Mesenteric fat pad (tissue), 1 donor: ENCODE results near the gene LIMK1. TPM values are rescaled to one million over a fixed set of nuclear protein-coding genes. Genes with fewer than 3 reads are reported as not detected.
A peak's percentile ranks its signal among the peaks of the same experiment; 100 is the strongest.
"Not testable (repeated sequence)": the region's sequence is repeated elsewhere in the genome, so short reads cannot be mapped to it uniquely, and the experiment has no call there.

Experiments
- DNase-seq: peaks from one replicate; pipeline ENCODE4 v3.0.0-alpha.2; 2020; ENCODE audit warnings: low spot score
- long read RNA-seq: library from polyadenylated mRNA; unstranded; transcript quantifications from one replicate; pipeline ENCODE4 v2.0.0, GENCODE V29; 2020
- total RNA-seq: library from RNA; stranded (reverse); fragmentation: NEBNext Ultra II Directional; extraction: Animal tissue kit (Norgen Biotek cat#: 25700); gene quantifications from one replicate; pipeline ENCODE4 v1.2.1, GENCODE V29; 2021
- donor health status: DM: yes; HTN: yes; CAD: no.

Gene LIMK1
- total RNA-seq, result 23.1 TPM
- long read RNA-seq, partial matches to known transcripts, result 5 of 5 reads
- long read RNA-seq, other reads (novel, unspliced or antisense), result 0 of 5 reads

DNA sequence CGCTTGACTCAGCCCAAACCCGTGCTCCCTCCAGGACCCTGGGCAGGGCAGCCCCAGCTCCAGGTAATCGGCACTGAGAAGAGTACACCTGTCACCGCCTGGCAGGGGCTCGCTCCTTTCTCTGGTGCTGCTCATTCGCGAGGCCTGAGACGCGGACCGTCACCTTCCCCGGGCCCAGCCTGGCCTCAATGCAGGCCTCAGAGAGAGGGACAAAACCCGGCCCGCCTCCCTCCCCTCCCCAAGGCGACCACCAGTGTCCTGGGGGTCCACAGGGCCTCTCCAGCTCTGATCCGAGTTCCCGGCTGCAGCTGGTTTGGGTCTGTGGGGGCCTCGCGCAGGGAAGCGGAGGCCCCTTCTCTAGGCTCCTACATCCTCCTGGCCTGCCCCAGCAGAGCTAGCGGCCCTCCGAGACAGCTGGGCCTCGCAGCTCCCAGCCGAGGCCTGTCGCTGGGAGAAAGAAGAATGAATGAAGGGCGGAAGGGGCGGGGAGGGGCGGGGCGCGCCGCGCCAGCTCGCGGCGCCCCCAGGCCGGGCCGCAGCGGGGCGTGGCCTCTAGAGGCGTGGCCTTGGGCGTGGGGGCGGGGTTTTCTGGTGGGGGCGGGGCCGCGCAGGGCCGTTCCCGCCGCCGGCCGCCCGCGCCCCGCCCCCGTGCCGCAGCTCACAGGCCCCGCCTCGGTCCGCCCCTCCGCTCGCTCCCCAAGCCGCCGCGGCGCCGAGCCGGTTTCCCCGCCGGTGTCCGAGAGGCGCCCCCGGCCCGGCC lies at the start of gene LIMK1:
TSS of gene LIMK1 (plus strand) at position 688 of the 760 bp plus-strand sequence. CDS start 187 bp downstream, outside the sequence.
- peak; percentile 94 for DNase-seq

- no peak for DNase-seq
Observed at GRCh38 chr7:74037609-74038008, 46.0 kb upstream of the LIMK1 start.

DNA sequence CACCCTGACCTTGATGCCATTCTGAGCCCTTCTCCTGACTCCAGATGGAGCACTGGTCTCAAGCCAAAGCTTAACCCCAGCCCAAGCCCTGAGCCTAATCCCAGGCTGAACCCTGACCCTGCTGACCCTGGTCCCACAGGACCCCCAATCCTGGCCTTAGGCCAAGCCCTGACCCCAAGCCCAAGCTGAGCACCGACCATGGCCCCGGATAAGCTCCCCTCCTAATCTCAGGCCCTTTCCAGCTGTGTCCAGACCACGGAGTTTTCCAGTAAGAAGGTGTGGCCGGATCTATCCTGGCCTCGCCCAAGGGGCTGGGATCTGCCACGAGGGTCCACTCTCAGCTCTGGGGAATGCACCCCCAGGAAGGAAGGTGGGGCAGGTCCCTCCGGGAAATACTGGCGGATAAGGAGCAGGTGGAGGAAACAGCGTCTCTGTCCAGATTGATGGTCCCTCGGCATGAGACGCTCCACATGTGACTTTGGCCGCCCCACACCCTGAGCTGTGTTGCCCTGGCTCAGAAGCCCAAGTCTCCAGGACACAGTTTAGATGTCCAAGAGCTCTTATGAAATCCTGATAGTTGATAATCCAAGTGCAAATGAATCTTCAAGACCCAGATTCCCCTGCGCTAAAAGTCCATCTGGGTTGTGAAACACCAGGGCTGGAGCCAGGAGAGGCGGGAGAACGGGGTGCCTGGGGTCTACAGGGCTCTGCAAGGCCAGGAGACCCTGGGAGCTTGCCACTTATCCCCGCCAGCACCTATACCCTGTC lies 45.2 kb upstream of the LIMK1 start:
- no peak for DNase-seq

DNA sequence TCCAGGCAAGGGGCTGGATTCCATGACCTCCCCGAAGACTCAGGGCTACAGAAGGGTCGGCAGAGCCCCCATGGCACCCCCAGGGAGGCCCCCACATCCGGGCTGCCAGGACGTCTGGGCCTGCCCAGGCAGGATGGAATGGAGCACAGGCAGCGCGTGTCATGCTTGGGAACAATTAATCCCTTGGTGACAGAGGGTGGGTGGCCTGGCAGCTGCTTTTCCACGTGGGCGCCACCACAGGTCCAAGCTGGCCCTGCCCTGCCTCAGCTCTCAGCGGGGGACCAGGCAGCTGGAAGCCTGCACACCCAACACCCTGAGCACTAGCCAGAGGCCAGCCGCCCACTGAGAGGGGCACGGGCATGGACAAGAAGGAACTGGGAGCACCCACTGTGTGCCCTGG lies 44.3 kb upstream of the LIMK1 start:
- no peak for DNase-seq

DNA sequence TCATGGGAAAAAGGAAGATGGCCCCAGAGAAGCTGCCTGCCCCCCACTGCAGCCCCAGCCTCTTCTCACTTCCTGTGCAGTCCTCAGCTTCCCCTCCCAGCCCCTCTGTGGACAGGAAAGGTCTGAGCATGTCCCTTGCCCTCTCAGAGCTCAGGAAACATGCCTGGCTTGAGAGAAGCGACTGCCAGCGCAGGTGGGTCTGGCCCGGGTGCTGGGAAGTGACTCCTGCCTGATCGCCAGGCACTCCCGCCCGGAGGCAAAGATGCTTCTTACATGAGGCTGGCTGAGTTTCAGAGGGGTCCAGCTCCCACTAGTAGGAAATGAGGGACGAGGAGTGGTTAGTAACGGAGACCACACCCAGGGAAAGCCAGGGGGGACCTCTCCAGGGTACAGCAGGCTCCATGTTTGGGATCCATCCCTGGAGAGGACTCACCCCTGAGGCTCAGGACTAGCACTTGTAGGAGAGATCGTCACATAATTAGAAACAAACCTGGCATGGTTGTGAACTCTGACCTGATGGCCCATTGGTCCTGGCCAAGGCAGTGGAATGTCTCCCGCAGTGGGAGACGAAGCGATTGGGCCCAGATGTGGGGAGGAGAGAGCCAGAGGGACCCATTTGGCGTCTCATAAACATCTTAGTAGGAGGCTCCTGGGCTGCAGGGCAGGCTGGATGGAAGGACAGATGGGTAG lies 43.4 kb upstream of the LIMK1 start:
- DNase-seq, result no peak

DNA sequence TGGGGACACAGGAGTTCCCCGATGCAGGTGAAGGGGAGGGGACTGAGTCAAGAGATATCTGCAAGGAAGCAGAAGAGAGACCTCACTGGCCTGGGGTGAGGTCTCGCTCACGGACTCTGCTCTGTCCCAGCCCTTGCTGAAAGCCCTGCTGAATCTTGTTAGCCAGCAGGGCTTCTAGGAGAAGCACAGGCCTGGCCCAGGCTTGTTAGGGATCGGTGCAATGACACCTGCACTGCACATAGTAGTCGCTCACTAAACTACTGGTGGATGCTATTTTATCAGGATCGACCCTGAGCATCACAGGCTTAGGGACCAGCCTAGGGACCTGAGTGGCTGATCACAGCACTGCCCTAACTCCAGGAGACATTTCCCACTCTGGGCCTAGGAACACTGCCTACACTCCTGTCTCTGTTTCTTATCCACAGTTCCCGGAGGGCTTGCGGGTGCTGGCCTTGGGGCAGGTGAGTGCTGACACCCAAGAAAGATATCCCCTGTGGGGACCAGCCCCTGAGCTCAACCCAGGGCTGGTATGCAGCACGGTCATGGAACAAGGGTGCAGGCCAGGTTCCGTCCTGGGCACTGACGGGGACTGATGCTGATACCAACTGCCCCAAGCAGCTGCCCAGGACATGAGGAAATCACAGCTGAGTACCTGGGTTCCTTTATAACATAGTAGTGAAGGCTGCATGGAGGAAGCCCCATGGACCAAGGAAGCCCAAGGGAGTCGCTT lies 42.6 kb upstream of the LIMK1 start:
- DNase-seq, result no peak

DNA sequence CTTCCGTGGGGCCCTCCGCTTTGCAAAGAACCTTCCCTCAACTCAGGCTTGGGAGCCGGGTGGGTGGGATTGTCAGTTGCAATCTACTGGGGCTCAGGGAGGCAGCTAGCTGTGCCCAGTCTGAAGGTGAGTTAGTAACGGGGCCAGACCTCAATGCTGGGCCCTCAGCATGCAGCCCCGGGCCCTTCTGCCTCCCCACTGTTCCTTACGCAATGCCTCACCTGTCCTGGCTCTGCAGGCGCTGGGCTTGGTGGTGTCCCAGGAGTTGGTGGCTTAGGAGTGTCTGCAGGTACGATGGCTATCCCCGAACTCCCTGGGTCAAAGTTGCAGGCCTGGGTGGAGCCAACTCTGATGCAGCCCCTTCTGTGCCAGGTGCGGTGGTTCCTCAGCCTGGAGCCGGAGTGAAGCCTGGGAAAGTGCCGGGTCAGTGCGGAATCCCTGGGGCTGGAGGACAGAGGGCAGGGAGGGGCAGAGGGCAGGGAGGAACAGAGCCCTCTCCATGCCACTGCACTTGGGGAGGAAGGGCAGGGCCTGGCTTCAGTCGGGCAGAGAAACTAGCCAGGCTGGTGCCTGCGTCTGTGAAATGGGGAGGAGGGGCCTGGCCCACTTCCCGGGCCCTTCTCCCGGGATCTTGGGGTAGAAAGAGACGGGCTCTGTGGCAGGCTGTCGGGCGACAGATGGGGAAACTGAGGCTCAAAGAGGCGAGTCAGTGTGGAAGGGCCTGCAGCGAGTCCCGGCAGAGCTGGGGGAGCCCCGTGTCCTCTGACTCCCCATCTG lies 40.7 kb upstream of the LIMK1 start:
- DNase-seq, result no peak

GRCh38 chr7:74043523-74043951 lies 40.1 kb upstream of the LIMK1 start:
- no peak for DNase-seq

DNA sequence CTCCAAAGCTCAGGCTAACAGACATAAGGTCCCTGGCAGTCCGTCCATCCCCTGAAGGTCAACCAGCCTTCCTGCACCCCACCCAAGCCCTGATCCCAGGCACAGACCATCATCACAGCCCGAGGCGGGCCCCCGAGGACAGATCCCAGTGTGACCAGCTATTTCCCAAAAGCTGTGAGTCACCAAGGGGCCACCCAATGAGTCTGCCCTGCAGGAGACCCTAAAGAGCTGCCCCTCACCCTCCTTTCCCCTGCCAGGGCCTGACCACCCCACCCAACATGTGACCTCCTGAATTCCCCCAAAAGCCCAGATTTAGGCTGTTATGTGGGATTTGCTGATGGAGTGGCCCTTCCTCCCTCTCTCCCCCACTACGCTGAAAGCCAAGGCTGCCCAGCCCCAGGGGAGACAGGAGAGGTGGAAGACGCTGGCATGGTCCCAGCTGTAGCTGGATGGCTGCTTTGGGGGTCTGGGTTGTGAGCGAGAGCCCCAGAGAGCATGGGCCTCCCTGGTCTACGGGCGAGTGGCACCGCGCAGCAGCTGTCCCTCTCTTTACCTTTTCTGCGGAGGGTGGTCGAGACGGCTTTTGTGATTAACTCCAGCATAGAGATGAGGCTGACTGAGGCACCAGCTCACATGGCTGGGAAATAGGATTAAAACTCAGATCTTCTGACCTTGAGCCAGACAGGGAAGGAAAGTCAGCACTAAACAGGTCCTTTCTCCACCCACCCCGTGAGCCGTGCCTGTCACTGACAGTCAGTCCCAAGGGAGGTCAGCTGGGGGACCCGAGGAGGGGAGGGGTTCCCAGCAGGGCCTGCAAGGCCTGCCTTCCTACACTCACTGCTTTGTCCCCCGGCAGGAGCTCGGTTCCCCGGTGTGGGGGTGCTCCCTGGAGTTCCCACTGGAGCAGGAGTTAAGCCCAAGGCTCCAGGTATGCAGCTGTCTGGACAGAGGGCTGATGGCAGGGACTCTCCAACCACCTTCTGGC lies 38.9 kb upstream of the LIMK1 start:
- no peak for DNase-seq

DNA sequence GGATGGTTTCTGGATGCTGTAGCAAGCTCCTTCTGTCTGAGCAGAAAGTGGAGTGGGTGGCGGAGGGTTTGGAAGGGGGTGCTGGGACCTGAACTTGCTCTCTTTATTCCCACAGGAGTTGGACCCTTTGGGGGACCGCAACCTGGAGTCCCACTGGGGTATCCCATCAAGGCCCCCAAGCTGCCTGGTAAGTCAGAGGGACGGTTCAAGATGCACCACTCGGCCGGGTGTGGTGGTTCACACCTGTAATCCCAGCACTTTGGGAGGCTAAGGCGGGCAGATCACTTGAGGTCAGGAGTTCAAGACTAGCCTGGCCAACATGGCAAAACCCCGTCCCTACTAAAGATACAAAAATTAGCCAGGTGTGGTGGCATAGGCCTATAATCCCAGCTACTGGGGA lies 37.0 kb upstream of the LIMK1 start:
- not testable (repeated sequence) for DNase-seq

DNA sequence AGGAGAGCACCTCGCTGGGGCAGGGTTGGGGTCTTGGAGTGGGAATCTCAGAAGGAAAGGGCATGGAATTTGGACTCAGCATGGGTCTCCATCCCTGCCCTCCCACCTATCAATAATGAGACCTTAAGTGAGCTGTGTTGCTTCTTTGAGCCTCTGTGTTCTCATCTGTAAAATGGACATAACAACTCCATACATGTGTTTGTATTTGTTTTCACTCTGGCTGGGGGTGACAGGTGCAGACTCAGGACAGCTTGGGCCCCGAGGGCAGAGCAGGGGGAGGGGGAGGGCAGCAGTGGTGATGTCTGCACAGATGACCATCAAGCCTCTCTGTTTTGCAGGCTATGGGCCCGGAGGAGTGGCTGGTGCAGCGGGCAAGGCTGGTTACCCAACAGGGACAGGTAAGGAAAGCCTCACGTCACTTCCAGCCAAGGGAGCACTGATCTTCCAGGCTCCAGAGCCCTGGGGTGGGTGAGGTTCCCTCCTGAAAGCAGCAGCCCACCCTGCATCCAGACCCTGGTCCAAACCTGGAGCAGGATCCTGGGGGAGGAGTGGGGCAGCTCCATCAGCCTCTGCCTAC lies 35.7 kb upstream of the LIMK1 start:
- DNase-seq, result no peak

DNA sequence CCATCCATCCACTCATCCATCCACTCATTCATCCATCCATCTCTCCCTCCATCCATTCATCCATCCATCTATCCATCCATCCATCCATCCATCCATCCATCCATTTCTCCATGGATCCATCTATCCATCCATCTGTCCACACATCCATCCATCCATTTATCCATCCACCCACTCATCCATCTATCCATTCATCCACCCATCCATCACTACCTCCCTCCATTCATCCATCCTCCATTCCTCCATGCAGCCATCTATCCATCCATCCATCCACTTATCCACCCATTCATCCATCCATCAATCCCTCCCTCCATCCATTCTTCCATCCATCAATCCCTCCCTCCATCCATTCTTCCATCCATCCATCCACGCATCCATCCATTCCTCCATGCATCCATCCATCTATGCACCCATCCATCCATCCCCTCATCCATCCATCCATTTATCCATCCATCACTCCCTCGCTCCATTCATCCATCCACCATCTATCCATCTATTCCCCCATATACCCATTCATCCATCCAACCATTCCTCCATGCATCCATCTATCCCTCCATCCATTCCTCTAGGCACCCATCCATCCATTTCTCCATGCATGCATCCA lies 34.5 kb upstream of the LIMK1 start:
- DNase-seq, result no peak

DNA sequence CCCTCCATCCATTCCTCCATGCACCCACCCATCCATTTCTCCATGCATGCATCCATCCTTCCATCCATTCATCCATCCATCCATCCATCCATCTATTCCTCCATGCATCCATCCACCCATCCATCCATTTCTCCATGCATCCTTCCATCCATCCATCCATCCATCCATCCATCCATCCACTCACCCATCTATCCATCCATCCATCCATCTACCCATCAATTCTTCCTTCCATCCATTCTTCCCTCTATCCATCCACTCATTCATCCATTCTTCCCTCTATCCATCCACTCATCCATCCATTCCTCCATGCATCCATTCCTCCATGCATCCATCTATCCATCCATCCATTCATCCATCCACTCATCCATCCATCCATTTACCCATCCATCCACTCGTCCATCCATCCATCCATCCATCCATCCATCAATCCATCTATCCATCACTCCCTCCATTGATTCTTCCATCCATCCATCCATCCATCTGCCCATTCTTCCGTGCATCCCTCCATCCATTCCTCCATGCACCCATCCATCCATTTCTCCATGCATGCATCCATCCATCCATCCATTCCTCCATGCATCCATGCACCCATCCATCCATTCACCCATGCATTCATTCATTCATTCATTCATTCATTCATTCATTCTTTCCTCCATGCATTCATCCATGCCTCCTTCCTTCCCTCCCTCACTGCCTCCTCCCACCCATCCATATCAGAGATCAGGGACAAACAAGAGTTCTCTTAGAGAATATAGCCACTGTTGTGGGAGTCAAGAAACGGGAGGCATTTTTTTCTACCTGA lies 33.4 kb upstream of the LIMK1 start:
- no peak for DNase-seq

DNA sequence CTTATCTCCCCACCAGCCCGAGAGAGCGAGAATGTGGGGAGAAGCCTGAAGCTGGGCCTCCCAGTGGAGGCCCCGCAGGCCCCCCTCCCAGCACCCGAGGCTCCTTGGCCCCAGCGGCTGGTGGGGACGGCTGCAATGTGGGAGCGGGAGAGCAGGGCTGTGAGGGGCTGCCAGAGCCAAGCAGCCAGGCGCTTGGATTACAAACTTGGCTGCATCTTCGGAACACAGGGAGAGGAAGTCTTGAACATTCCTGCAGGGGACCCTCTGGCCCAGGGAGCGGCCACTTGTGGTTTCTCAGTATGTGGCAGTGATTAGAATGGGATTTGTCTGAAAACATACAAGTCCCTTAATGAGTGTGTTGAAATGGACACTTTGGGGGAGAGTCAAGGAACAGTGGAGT lies 32.4 kb upstream of the LIMK1 start:
- DNase-seq, result no peak

GRCh38 chr7:74051629-74052410 lies 31.8 kb upstream of the LIMK1 start:
- DNase-seq, result no peak

DNA sequence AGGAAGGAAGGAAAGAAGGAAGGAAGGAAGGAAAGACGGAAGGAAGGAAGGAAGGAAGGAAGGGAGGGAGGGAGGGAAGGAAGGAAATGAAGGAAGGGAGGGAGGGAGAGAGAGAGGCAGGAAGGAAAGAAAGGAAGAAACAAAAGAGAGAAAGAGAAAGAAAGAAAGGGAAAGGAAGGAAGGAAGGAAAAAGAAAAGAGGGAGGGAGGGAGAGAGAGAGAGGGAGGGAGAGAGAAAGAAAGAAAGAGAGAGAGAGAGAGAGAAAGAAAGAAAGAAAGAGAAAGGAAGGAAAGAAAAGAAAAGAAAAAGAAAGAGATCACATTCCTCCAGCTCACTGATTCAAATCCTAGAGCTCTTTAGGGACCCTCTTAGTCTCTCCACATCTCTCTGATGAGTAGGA lies 31.0 kb upstream of the LIMK1 start:
- DNase-seq, result no peak
